ENCODE measurements around the gene KRT35.

KRT35 gene

DNA sequence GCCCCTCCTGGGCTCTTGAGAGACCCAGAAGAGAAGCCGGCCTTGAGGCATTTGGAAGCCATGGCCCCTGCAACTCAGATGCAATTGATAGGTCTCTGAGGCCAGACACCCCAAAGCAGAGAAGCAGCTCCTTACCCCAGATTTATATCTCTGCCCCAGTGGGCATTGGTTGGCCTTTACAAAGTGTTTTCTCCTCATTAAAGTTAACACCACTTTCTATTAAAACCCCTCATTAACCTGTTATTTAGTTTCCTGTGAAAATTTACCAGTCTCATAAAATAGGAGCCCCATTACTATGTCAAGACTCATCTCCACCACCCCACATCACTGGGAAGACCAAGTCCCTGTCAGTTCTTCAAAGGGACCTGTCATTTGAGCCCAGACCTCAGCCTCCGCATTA lies at the start of gene KRT35:
TSS of gene KRT35 (minus strand) at position 116 of the 400 bp plus-strand sequence. CDS start at position 62, 54 bp downstream.
- no peak for FAIRE-seq
- DNase-seq (ENCODE audit: insufficient read length, low spot score): no peak

DNA sequence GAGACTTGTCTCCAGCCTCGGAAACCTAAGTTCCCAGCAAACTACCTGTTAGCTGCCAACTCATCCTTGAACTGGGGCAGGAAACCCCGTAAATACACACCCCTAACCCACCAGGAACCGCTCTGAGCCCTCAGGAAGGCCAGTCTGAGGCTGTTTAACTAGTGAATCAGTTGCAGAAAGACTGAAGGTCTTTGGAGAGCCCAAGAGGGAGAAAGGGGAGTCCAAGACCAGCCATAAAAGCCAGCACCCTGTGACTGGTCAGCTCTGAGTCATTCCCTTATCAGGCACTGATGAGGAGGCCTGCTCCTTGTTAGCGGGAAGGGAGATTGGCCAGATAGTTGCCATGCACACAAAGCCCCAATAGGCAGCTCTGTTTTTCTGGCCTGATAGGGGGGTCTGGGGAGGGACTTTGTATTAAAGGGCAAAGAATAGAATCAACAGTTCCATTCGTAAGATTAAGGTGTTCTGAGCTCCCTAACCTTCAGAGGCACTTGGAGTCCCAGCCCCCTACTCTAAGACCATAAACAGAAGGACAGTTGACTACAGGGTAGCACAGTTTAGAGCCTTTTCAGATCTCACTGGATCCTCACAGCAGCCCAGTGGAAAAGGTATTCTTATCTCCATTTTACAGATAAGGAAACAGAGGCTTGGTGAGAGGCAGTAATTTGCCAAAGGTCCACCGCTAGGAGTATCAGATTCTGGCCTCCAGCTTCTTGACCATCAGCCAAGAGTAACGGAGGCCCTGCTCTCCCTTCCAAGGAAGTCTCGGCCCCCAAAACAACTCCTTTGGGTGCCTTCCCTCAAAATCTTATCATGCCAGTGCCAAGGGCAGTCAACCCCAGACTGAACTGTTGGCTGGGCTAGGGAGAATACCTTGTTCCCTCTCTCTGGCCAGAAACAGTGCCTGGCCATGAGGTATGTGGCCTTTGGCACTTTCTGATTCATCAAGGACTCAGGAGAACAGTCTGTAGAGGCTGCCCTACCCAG lies 49.4 kb upstream of the KRT35 start:
- DNase-seq (ENCODE audit: insufficient read length, low spot score) (peak; percentile 91), FAIRE-seq (peak; percentile 66)

DNA sequence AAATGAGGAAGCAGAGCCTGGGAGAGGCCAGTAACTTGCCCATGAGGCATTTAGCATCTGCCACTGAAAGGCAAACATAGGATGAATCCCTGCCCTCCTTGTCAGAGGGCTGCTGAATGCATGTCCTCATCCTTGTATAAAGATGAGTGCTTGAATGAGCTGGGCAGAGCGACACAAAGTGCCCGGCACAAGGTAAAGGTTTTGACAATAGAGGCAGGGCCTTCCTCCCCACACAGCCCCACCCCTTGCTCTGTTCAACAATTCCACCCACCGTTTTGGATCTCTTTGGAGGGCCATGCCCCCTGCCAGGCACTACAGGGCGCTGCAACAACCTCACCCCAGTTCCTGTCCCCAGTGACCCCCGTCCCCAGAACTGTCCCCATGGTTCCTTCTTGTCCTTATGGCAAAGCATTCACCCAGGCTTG lies 48.6 kb upstream of the KRT35 start:
- DNase-seq (ENCODE audit: insufficient read length, low spot score): no peak
- no peak for FAIRE-seq

DNA sequence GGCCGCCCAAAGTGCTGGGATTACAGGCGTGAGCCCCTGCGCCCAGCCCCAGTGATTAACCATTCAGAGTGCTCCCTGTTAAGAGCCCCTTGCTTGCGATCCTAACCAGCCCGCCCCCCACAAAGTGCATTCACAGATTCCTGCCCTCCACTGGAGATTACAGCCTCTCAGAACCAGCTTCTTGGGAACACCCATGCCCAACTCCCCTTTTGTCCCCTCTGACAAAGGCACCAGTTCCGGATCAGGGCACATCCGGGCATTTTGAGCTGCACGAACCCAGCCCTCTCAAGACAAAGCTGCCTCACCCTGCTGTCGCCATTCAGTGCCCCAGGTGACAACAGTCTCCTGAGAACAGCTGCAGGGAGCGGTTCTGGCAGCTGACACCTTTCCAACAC lies 48.0 kb upstream of the KRT35 start:
- no peak for DNase-seq (ENCODE audit: insufficient read length, low spot score)
- no peak for FAIRE-seq

DNA sequence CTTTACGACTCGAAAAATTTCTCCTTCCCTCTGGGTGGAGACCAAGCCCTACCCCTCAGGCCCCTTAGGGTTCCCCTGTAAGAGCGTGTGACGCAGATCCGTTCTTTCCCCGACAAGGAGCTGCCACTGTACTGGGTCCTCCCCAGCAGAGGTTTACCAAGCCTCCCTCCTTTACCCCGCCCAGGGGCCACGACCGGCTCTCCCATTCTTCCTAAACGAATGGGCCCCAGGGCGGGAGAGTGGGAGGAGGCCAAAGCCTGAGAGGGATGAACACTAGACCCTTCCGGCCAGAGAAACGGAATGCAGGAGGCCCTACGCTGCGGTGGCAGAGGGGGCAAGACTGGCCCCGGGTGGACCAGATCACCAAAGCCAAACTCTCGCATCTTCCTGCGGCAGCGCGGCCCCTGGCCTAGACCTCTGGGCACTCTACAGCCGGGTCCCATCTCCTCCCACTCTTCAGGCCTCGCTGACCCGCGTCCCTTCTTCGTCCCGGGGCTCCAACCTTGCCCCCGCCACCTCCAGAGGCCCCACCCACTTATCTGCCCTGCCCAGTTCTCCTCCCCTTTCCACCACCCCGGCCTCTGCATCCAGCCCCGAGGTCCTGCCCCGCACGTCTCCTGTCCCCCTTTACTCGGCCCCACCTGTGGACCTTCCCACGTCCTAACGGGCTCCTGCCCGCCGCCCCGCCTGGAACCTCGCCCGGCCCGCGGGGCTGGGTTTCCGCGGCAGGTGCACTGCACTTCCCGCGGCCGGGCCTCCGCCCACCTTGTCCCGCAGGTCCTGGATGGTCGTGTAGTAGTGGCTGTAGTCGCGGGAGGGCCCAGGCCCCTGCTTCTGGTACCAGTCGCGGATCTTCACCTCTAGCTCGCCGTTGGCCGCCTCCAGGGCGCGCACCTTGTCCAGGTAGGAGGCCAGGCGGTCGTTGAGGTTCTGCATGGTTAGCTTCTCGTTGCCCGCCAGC lies 46.4 kb upstream of the KRT35 start:
- DNase-seq (ENCODE audit: insufficient read length, low spot score): no peak
- no peak for FAIRE-seq

DNA sequence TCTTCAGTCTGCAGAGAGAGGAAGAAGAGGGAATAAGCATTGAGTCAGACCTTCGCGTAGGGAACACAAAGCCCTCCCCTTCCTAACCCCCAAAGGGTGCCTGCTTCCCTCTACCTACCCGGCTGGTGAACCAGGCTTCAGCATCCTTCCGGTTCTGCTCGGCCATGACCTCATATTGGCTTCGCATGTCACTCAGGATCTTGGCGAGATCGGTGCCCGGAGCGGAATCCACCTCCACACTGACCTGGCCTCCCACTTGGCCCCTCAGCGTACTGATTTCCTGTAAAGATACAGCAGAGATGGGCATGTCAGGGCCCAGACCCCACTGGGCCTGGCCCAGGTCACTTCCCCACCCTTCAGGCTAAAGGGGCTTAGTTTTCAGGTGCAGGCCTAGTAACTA lies 43.3 kb upstream of the KRT35 start:
- DNase-seq (ENCODE audit: insufficient read length, low spot score) (no peak), FAIRE-seq (no peak)

DNA sequence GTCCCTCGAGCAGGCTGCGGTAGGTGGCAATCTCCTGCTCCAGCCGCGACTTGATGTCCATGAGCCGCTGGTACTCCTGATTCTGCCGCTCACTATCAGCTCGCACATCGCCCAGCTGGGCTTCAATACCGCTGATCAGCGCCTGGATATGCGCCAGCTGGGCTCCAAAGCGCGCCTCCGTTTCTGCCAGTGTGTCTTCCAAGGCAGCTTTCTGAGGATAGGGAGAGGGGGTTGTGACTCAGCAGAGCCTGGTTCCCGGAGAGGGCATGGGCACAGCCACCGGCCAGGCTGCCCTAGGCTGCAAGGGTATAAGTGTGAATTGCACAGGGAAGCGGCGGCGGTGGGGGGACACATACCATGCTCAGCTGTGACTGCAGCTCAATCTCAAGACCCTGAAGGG lies 42.8 kb upstream of the KRT35 start:
- no peak for DNase-seq (ENCODE audit: insufficient read length, low spot score)
- FAIRE-seq: no peak

DNA sequence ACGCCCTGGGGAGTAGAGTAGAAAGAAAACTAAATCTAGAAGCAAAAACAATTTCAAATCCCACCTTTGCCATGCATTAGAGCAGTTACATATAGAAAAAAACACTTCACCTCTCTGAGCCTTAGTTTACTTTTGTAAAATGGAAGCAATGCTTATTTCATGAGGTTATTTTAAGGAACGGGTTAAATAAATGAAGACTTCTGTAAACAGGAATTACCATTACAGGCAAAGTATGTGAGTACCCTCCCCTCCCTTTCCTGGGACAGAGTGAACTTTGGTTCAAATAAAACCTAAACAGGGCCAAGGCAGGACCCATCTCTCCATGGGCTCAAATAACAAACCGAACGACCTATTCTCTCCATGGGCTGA lies 42.3 kb upstream of the KRT35 start:
- no peak for FAIRE-seq
- DNase-seq (ENCODE audit: insufficient read length, low spot score): no peak

DNA sequence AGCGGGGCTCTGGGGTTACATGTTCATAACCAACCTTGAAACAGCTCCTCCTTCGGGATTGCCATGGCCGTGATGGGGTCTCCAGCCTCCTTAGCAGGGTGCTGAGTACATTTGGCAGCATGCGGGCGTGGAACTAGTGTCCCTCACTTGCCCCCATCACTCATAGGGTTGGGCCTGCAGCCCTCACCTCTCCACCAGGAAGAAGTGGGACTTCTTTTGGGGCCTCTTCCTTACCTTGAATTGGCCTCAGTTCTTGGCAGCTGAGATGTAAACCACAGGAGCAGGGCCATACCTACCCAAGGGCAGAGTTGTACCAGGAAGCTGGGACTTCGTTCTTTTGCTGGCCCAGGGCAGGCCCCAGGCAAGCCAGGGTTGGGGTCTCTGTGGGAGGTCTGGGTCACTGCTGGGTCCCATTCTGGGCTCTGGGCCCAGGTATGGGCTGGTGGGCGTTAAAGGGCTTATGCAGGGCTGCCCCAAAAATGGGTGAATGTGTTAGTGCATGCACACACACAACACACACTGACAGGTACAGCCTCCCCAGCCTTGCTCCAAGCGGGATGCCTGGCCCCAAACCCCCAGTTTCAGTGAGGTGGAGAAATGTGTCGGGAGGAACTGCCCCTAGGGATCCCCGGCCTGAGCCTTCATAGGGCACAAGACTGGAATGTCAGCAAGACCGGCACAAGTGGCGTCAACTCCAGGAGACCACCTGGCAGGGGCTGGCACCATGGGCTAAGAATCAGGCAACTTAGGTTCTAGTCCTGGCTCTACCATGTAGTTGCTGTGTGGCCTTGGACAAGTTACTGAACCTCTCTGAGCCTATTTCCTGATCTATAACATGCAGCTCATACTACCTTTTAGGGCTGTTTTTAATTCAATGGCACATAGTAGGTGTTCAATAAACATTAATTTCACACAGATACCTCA lies 41.6 kb upstream of the KRT35 start:
- no peak for DNase-seq (ENCODE audit: insufficient read length, low spot score)
- FAIRE-seq: no peak

DNA sequence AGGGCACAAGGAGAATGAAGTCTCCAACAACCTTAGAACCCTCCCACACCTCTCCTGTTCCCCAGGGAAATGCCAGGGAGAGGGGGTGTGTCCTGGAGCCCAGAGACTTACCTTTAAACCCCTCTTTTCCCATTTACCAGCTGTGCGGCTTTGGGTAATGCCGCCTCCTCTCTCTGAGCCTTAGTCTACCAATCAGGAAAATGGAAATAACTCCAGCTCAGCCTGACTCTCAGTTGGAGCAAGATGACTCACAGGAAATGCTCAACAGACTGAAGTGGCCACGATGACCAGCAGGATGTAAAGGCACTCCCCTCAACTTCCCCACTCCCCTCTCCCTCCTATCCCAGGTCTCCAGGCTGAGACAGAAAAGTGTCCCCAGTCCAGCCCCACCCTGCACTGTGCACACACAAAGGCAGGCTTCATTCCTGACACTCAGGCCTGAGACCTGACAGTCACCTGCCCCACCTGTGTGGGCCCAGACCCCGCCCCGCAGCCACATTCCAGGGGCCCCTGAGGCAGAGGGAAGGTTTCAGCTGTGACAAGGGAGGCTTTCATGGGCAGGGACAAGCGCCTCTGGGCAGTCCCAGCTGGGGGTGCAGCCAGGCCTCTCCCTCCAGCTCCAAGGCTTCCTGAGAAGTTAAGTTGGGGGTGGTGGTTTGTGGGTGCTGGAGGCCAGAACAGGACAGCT lies 40.8 kb upstream of the KRT35 start:
- peak; percentile 85 for FAIRE-seq
- peak; percentile 73 for DNase-seq (ENCODE audit: insufficient read length, low spot score)

DNA sequence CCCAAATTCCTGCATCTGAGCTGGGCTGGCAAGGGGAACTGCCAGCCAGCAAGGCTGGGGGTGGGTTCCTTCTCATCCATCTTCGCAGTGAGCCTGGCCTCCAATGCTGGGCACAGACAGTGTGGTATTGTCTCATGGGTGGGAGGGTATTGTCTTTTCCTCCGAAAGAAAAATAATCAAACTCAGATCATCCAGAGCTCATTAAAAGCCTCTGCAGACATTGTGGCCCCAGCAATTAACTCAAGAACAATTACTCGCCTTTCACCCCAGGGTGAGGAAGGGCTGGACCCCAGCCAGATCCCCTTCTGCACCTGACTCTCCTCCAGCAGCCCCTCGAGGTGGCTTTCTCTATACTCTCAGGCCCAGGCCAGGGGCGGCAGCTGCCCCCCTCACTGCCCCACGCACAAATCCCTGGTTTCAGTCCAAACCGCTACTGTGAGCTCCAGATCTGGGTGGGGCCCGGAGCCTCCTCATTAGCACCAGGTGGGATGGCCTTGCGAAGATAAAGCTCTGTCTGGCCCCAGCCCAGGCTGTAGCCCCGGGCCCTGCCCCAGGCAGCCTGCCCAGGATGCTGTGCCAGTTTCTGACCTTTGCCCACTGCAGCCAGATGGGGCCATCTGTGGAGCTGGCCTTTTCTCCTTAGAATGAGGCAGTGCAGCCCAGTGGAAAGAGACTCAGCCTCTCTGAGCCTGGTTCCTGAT lies 40.0 kb upstream of the KRT35 start:
- FAIRE-seq (peak; percentile 9), DNase-seq (ENCODE audit: insufficient read length, low spot score) (no peak)

DNA sequence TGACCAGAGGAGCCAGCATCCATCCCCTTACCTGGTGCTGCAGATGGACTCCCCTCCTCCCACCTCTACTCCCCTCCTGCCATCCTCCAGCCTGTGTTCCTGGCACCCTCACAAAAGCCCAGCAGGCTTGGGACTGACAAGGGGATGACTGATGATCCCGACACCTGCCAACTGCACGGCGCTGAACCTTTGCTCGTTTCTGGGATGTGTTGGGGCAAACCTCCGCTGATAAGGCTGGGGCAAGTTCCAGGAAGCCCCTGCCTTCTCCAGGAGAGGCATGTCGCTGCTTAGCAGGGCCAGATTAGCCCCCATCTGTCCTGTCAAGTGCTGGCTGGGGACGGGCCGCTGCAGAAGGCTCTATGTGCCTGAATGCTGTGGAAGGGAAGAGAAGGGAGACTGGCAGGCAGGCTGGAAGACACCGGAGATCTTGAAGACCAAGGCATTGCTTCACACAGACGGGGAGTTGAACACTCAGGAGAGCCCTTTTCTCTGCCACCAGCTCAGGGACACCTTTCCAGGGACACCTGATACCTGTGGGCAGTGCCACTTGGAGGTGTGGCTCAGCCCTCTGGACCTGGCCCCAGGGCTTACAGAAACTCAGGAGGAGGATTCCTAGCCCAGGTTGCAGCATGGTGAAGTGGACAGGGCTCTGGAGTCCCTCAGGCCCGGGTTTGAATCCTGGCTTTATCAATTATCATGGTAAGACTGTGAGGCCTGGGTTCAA lies 38.7 kb upstream of the KRT35 start:
- no peak for DNase-seq (ENCODE audit: insufficient read length, low spot score)
- FAIRE-seq: no peak

DNA sequence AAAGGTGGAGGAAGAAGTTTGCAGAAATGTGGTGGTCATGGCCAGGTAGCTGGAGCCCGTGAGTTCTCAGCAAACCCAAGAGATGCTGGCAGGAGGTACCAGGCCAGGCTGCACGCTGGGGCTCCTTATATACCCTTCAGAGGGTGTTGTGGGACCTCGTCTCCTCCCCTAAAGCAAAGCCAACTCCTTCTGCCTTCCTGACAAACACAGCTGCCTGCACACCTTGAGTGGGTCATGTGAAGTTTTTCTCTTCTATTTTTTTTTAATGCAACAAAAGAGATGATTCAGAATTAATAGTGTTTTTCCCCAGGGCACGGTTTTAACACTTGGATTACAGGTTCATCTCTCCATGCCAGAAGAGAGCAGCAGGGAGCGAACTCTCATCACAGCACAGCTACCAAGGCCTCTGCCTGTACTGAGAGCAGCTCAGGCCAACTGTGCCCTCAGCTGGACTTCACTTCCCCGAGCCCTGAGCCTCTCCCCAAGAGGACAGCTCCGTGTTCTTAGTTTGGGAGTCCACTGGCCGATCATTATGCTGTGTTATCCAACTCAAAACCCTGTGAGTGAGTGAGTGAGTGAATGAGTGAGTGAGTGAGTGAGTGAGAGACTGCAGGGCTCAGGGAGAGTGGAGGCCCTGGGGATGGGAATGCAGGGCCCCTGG lies 38.0 kb upstream of the KRT35 start, which contains the start of gene KRT15:
TSS of gene KRT15 (minus strand) at position 102 of the 661 bp plus-strand sequence. CDS start at position 39, 63 bp downstream.
- FAIRE-seq (no peak), DNase-seq (ENCODE audit: insufficient read length, low spot score) (no peak)

DNA sequence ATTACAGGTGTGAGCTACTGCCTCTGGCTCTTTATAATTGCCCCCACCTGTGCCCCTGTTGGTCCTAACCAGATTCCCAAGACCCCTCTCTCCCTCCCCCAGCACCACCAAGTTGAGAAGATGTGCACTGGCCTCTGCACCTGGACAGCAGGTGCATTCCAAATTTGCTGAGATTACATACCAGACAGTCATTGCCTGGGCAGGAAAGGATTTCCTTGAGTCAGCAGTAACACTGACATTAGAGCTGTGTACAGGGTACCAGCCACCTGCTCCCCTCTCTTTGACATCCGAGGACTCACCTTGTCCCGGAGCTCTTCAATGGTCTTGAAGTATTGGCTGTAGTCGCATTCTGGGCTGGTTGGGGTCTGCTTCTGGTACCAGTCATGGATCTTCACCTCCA lies 37.1 kb upstream of the KRT35 start:
- DNase-seq (ENCODE audit: insufficient read length, low spot score) (no peak), FAIRE-seq (no peak)

DNA sequence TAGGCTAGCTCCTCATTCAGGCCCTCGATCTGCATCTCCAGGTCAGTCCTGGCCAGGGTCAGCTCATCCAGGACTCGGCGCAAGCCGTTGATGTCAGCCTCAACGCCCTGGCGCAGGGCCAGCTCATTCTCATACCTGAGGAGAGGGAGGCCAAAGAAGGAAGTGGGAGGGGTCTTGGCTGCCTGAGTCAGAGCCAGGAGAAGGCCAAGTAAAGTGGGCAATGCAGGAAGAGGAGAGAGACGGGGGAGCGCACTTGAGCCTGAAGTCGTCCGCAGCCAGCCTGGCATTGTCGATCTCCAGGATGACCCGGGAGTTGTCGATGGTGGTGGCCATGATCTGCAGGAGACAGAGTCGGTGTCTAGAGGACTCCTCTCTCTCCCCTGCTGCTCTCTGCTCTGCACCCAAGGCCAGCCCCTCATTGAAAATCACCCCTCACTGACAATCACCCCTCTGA lies 35.9 kb upstream of the KRT35 start:
- FAIRE-seq: peak; percentile 31
- DNase-seq (ENCODE audit: insufficient read length, low spot score): no peak

DNA sequence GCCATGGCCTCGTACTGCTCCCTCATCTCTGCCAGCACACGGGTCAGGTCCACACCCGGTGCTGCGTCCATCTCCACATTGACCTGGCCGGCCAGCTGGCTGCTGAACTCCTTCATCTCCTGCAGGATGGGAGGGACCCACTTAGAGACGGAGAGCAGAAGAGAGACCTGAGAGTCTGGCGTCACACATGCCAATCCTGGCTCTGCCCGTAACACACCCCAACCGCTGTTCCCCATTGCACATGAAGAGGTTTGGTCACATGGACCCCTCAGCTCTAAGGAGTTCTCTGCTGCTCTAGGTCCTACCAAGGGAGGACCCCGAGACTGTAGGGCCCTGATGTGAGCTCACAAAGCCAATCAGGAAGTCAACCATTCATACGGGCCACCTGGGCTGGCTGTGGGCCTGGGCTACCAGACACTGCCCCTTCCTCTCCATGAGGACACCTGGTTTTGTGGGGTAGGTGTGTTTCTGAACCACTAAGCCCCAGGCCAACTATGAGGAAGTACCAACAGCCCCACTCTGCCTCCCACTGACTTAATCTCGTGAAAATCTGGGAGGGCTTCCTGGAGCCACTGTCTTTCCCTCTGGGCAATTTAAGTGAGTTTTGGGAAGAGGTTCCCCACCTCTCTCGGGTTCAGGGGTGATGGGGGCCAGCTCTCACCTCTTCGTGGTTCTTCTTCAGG lies 35.3 kb upstream of the KRT35 start:
- no peak for DNase-seq (ENCODE audit: insufficient read length, low spot score)
- no peak for FAIRE-seq

DNA sequence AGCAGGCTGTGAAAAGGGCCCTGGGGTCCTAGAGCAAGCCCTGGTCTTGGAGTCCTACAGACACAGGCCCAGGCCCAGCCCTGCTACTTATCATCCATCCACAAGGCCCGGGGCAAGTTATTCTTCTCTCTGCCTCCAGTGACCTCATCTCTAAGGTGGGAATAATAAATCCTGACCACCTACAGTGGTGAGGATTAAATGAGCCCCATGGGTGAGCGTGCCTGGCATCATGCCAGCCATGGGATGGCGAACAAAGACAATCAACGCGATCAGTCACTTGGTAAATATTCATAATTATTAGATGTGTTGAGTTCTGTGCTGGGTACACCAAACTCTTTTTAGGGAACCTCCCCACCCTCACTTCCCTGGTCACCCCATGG lies 32.2 kb upstream of the KRT35 start:
- FAIRE-seq: no peak

More for the DNA sequence above, 32.2 kb upstream of the KRT35 start:
- DNase-seq (ENCODE audit: insufficient read length, low spot score): no peak

Data from HTR-8/SVneo (cell line).